ENCODE measurements around the gene SLC35A1.

The SLC35A1 gene

DNA sequence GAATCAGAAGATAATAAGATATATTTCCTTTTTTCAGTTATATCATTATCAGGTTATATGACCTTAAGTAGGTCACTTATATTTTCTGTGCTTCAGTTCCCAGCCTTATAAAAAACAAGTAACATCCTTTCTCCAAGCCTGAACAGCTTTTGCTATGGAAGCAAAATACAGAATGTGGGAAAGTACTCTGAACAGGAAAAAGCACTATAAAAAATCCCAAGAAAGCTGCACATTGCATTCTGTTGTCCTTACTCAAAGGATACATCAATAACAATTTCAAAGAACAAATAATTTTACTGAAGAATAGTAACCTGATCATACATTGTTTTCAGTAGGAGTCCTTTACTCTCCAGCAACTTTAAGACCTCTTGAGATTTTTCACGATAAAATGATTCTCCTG, 56.4 kb downstream of the SLC35A1 start:
- no peak for ATAC-seq

GRCh38 chr6:87534377-87535047, 61.7 kb downstream of the SLC35A1 start:
- no peak for ATAC-seq

DNA sequence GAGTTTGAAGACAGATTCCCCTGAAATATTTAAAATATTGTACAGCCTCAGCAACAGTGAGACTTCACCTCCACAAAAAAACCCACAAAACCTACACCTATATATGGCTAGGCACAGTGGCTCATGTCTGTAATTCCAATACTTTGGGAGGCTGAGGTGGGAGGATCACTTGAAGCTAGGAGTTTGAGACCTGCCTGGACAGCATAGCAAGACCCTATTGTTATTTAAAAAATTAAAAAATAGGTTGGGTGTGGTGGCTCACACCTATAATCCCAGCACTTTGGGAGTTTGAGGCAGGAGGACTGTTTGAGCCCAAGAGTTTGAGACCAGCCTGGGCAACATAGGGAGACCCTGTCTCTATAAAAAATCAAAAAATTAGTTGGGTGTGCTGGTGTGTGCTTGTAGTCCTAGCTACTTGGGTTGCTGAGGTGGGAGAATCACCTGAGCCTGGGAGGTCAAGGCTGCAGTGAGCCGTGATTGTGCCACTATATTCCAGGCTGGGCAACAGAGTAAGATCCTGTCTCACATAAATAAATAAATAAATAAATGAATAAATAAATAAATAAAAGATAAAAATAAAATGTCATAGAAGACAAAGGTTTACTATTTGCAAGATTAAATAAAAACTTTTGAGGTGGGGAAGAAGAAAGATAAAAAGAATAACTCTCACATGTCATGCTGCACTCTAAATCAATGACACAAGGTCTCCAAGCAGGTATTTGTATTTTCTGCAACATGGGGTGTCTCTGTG, 65.9 kb downstream of the SLC35A1 start:
- ATAC-seq = no peak

- ATAC-seq = no peak
Observed at GRCh38 chr6:87539554-87539953, 66.8 kb downstream of the SLC35A1 start.

DNA sequence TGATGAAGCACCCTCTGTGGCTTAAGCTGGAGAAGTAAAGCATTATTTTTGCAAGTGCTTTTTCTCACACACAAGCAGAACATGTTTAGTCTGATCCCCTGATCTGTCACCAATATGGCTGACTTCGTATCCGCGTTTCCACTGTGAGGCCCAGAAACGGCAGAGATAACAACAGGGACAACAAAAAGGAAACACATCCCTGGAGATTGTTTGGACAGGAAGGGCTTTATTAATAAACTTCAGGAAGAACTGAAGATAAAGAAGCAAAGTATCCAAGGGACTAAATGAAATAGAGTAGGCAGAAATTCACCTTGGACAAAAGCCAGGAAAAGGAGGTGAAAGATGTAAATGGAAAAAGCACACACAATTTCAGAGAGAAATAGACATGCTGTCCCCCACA, 67.8 kb downstream of the SLC35A1 start:
- no peak for ATAC-seq

- no peak for ATAC-seq
Observed at GRCh38 chr6:87541041-87541440, 68.3 kb downstream of the SLC35A1 start.

- ATAC-seq = no peak
Observed at GRCh38 chr6:87541744-87542143, 69.0 kb downstream of the SLC35A1 start.

GRCh38 chr6:87543696-87544473, 71.1 kb downstream of the SLC35A1 start:
- ATAC-seq = no peak

DNA sequence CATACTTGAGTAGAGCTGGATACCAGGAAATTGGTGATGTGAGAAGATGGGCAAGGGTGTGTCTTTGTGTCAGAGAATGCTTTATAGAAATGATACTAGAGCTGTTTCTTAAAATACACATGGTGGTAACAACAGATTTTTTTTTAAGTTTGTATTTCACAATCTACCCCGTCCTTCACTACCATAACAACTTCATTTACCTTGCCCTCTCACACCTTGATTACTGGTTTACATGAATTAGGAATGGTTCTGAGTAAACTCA, 71.6 kb downstream of the SLC35A1 start:
- no peak for ATAC-seq

DNA sequence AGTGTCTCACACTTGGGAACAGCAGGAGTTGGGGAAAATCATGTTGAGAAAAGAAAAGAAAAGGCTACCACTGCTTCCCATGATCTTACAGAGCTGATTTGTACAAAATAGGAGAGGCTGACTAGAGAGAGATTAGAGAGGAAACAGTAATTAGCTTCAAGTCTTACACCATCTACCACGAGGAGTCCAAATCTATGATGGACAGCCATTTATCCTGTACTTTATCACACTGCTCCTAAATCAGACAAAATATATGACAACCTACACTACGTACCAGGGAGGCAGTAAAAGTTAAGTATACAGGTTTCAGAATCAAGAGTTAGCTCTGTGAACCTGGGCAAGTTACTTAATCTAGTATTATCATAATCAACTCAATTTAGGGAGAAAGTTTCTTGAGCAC, 79.0 kb downstream of the SLC35A1 start:
- no peak for ATAC-seq

DNA sequence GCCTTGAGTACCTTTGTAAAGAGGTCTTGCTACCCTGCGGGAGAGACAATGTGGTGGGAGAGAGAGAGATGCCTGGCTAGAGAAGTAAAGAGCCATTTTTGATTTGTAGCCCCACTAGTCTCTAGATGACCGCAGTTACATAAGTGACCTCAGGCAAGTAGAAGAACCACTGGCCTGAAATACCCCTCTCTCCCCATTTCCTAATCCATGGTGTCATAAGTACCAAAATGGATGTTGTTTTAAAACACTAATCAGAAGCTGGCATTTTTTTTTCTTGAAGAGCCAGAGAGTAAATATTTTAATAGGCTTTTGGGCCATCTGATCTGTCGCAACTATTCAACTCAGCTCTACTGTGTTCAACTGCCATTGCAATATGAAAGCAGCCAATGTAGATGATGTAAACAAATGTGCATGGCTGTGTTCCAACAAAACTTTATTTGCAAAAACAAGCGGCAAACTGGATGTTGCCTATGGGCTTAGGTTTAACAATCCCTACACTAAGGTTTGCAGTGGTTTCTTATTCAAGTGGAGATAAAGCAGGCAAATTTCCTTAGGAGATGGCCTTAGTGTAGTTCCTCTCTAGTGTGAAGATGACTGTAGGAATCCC, 80.5 kb downstream of the SLC35A1 start:
- ATAC-seq = no peak

DNA sequence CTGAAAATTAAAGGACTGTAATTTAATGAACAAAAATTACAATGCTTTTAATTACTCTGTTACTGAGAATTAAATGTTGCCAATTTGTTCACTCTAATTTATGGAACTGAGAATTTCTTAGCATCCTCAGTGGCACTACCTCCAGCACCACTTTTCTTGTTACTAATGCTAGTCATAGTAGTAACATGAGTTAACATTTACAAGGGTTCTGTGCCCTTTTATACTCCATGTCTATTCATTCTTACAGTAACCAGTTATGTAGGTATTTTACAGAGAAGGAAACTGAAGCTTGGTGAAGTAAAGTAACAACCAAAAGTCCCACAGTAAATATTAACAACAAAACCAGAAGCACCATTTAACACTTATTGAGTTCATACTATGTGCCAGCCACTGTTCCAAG, 82.7 kb downstream of the SLC35A1 start:
- ATAC-seq = no peak

GRCh38 chr6:87558446-87558845, 85.7 kb downstream of the SLC35A1 start:
- peak in 1 of 2 donors; percentile 33 for ATAC-seq

DNA sequence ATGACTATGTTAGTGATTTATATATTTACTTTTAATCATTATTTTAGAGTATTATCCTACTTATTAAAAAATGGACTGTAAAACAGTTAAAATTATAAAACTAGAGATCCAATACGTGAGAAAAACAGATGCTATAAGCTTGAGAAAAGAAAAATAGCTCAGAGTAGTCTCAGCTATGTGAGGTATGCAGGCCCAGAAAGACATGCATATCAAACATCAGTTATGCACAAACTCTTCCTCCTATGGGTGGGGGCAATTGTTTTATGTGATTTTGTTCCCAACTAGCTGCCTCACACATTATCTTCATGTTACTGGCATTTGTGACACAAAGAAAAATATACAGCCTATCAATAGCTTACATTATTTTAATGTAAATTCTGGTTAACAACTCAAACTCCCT, 88.2 kb downstream of the SLC35A1 start:
- ATAC-seq = no peak
